GM21423 (cell line): Measurements from ENCODE around the gene TDP2.
"Not testable (repeated sequence)": the region's sequence is repeated elsewhere in the genome, so short reads cannot be mapped to it uniquely, and the experiment has no call there.

Experiments used
- ATAC-seq: cut with Tn5 transposase; IDR thresholded peaks from one replicate; pipeline ENCODE4 v1.9.1; 2021; ENCODE audit warnings: mild to moderate bottlenecking, moderate library complexity; ENCODE audit not compliant: unreplicated experiment

TDP2 gene, protein sequence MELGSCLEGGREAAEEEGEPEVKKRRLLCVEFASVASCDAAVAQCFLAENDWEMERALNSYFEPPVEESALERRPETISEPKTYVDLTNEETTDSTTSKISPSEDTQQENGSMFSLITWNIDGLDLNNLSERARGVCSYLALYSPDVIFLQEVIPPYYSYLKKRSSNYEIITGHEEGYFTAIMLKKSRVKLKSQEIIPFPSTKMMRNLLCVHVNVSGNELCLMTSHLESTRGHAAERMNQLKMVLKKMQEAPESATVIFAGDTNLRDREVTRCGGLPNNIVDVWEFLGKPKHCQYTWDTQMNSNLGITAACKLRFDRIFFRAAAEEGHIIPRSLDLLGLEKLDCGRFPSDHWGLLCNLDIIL

DNA sequence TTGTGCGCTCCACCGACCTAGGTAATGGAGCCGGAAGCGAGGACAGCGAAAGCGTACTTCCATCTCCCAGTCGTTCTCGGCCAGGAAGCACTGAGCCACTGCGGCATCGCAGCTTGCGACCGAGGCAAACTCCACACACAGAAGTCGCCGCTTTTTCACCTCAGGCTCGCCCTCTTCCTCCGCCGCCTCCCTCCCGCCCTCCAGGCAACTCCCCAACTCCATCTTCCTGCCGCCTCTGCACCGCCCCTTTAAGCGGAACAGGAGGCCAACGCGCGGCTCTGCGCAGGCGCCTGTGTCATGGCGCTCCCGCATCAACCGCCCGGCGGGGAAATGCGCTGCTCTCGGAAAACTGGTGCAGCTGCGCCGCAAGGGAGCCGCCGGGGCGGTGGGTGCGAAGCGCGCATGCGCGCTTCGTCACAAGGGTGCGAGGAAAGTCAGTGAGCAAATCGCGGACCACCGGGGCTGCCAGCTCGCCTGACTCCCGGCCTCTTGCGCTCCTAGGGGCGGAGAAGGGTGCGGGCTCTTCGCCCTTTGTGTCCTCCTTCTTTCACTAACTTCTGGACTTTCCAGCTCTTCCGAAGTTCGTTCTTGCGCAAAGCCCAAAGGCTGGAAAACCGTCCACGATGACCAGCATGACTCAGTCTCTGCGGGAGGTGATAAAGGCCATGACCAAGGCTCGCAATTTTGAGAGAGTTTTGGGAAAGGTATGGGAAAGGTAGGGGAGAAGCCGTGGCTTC, at the start of gene TDP2, which contains the start of gene ACOT13:
TDP2 (minus strand) TSS at position 259 of the 737 bp plus-strand sequence; CDS start at position 222, 37 bp downstream.
ACOT13 (plus strand) TSS at position 437 of the 737 bp plus-strand sequence; CDS start at position 624, 187 bp downstream.
- peak; percentile 95 for ATAC-seq

DNA sequence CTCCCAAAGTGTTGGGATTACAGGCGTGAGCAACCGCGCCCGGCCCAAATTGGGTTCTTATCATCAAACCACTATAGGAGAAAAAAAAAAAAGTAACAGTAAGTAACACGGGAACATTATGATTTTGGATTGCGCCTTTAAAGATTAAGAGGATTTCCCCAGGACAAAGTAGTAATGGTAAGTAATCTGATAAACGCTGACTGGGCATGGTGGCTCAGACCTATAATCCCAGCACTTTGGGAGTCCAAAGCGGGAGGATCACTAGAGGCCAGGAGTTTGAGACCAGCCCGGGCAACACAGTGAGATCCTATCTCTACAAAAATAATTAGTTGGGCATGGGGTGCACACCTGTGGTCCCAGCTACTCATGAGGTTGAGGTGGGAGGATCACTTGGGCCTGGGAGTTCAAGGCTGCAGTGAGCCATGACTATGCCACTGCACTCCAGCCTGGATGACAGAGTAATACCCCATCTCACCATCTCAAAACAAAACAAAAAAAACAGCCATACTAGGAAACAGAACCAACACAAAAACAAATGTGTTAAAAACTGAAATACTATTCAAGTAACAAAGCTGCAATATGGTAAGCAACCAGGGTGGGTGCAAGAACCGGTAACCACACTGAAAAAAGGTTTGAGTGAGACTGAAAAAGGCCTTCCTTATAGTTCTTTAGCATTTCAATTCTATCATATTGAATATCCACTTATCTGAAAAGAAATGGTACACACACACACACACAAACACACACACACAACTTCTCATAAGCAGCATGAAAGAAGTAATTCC, 44.0 kb upstream of the TDP2 start:
- ATAC-seq, result no peak

DNA sequence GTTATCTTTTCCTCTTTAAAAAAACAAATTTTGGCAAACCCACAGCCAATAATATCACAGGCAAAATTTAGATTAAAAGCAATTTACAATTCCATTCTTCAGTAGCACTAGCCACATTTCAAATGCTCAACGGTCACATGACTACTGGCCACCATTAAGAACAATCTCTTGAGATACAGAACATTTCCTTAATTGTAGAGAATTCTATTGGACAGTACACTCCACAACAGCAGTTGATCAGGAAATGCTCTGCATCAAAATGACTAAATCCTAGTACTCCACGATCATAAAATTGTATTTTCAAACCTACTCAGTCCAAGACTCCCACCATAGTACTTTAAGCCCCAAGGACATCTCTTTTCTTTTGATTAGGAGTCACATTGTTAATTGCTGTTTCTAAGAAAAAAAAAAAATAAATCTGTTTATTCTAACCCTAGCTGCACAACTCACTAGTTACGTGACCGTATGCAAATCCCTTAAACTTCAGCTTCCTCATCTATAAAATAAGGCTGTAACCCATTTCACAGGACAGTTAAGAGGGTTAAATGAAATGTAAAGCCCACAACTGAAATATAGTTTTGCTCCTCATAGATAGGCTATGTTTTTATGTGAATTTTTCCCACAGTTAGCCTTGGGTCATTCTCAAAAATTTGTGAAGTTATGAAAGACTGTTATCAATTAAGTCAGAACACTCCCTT, 42.5 kb upstream of the TDP2 start:
- ATAC-seq, result no peak

DNA sequence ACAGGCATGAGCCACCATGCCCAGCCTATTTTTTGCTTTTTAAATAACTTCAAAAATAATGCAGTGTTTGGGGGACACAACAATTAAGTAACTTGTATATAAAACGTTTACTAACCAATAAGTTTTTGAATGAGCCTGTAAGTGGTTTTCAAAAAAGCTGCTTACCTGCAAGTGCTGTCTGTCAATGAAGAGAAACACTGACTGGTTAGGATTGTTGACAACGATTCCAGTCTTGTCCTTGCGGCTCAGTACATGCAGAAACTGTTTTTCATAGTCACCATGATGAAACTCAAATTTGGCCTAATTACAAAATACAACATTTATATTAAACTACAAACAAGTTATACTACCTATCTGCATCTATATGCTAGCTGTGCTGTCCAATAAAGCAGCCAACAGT, 41.9 kb upstream of the TDP2 start:
- no peak for ATAC-seq

DNA sequence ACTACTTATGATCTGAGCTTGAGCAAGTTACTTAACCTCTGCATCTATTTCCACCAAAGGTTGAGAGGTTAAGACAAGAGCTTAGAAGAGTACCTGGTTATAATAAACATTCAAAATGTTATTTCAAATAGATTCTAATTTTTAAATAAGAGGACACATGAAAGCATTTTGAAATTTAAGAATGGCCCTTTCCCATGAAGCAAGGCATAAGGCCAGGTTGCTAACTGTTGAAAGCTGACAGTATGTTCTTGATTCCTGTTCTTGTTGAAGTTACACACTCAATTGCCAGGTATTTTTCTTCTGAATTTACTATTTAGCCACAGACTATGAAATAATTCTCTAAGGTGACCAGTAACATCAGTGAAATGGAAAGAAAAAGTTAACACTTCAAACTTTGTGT, 37.8 kb upstream of the TDP2 start:
- no peak for ATAC-seq

DNA sequence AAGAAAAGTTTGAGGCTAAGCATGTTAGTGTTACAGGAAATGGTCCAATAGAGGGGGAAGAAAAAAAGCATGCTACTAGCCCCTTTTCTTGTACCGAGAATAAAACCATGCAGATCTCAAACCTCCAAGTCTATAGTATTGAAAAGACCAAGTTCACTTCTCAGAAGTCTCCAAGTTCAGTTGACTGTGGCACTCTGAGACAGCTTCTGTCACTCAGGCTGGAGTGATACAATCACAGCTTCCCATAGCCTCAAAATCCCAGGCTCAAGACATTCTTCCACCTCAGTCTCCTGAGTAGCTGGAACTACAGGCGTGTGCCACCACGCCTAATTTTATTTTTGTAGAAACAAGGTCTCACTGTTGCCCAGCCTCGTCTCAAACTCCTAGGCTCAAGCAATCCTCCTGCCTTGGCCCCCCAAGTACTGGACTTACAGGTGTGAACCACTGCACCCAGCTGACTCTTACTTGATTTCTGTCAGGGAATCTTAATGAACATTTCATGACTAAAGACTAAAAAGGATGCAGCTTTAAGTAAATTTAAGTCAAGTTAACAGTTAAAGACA, 36.1 kb upstream of the TDP2 start:
- no peak for ATAC-seq

DNA sequence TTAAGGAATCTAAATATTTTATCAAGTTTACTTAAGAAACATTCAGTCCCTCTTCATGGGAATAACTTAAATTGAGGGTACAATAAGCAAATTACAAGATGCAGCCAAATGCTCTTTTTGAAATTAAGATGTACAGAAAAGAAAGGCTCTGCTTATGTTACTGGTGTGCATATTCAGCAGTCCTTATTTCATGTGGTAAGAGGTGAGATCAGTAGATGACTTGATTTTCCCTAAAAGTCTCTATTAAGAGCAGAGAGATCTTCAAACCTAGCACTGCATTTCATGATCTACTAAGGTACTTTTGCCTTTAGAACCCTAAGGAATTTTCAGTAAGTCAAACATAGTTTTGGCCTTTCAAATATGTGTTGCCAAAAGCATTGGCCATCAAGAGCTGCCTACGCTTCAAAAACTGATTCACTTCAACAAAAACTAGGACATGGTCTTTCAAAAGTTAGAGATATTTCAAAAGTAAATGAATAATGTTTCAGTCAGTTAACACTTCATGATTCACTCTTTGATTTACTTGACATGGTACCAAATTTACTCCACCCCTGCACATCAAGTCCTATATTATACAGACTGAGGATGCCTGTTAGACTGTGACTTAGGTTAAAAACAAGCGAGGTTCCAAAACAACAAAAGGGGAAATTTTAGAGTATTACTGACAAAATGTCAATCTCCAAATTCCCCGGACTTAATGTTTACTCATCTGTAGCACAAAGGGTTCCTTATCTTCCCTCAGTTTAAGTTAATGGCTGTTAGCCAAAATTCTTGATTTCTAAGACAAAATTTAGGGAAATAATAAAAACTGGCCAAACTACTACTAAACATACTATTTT, 33.0 kb upstream of the TDP2 start:
- no peak for ATAC-seq

DNA sequence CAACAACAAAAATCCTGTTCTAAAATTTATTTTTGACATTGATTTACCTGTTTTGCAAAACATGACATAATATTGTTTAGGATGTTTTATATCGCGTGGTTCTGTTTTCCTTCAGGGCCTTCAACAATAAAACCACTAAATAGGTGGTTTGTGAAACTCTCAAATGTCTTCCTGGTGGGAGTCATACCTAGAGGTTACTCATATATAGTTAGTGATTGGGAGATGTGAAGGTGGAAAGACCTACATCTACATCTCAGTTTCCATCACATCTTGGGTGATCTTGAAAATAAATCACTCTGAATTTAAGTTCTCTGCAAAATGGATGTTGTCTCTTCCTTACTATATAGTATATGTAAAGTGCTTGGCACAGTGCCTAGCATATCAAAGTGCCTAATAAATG, 29.4 kb upstream of the TDP2 start:
- no peak for ATAC-seq

DNA sequence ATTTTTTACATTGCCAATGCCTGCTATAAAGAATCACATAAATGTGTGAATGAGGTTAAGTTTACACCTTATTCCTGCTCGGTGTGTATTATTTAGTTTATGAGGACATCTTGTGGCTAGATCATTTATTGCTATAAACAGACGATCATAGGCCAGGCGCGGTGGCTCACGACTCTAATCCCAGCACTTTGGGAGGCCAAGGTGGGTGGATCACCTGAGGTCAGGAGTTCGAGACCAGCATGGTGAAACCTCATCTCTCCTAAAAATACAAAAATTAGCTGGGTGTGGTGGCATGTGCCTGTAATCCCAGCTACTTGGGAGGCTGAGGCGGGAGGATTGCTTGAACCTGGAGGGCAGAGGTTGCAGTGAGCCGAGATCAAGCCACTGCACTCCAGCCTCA, 28.9 kb upstream of the TDP2 start:
- not testable (repeated sequence) for ATAC-seq

DNA sequence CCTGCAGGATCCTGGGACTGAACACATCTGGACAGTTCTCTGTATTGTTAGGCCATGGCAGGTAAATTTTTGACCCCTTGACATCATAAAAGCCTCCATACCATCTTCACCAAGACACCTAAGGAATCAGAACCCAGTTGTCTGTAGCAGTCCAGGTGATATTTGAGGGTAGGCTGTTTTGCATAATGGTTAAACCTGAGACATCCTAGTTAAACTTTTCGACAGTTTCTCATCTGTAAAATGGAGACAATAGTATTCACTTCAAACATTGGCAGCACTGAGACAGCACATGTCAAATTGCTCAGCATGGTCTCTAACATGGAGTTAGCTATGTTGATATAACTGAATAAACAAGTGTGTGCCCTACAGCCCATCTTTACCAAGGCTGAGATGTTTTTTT, 27.5 kb upstream of the TDP2 start:
- ATAC-seq, result peak; percentile 55

DNA sequence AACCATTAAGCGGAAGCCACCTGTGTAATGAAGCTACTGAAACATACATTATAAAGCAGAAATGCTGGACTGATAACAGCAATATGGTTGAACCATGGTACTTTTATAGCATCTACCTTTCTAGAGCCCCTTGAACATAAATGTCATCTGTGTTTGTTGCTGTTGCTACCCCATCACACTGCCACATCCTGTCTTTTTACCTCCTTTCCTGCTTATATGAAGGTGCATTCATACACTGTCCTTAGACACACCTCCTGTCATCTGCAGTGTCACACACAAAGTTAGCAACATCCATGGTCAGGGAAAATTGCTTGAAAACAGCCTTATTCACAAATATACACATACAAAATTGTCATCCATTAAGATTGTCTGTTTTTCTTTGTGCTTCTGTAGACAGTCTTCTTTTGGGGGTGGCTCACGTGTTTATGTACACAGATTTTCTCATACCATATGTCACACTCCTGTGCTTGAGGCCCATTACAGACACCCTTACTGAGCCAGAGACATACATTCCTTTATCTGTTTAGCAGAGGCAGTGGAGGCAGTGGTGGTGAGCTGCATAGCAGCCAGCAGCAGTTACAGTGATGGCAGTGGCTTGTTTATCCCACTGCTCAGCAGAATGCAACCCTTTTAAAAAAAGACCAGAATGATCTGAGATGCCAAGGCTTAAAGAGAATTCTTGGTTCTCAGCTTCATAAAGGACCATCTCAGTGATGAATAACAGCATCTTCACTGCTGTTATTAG, 26.3 kb upstream of the TDP2 start:
- ATAC-seq, result no peak

DNA sequence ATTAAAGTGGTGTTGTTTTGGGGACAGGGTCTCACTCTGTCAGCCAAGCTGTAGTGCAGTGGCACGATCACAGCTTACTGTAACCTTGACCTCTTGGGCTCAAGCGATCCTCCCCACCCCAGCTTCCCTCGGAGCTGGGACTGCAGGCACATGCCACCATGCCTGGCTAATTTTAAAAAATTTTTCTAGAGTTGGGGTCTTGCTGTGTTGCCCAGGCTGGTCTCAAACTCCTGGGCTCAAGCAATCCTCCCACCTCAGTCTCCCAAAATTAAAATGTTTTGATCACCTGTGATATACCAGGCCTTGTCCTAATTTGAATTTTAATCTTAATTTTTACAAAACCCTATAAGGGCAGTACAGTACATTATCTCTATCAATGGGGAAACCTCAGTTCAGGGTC, 25.7 kb upstream of the TDP2 start:
- no peak for ATAC-seq

DNA sequence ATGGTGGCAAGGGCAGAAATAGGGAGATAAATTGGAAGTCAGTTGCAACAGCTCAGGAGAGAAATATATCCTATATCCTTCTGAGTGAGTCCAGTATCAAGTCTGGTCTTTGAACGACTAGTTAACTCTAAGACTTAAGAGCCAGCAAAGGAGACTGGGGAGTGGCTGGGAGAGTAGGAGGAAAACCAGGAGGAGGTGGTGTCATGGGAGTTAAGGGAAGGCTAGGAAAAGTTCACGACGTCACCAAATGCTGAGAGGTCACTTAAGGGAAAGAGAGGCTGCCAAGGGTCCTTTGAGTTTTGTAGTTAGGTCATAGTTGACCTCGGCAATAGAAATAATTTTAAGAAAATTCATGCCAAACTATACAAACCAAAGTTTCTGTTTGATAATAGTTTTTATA, 25.3 kb upstream of the TDP2 start:
- no peak for ATAC-seq

DNA sequence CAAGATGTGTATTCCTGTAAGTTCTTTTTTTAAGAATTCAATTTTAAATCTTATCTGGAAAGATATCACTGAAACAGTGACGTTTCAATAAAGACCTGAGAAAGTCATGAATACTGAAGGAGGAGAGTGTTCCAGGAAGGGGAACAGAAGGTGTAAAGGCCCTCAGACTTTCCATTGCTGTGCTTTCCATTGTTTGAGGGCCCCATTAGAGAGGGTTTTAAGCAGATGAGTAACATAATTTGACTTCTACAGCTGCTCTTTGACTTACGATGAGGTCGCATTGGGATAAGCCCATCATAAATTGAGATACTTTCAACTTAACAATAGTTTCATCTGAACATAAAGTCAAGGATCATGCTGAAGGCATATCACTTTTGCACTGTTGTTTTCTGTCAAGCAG, 24.9 kb upstream of the TDP2 start:
- ATAC-seq, result no peak

DNA sequence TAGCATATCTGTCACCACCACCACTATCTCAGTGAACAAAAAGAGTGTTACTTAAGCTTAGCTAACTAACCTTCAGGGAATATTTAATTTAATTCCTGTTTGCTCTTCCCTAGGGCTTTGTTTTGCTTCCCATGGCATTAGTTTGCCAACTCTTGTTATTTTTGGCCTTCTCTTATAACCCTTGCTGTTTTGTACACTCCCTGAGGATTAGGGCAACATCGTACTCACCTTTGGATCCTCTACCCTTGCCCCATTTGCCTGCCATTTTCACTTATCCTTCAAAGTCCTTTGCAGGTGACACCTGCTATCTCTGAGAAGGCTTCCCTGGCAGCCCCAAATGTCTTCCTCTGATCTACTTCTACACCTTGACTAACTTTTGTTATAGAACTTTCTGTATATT, 23.9 kb upstream of the TDP2 start:
- ATAC-seq, result no peak

DNA sequence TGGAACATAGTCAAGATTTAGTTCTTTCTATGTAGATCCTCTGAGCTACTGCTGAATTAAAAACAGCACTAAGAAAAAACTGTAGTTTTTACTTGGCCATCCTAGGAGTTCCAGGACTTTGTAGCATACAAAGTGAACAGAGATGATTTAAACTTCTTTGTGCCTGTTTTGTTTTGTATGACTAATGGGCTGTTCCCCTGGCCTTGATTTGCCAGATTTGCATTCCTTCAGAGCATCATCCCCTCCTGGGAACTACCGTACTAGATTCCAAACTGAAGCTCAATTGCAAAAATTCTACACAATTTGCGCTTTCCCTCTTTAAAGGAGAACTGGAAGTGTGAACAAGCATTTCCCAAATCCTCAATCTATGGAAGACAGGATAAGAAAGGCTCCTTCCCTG, 23.3 kb upstream of the TDP2 start:
- ATAC-seq, result no peak

DNA sequence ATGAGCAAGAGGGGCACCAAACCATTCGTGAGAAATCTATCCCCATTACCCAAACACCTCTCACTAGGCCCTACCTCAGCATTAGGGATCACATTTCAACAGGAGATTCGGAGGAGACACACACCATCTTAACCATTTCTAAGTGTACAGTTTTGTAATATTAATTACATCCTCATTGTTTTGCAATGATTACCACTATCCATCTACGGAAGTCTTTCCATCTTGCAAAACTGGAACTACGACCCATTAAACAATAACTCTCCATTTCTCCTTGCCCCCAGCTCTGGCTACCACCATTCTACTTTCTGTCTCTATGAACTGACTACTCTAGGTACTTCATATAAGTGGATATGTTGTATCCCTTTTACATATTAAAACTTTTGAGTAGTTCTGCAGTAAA, 20.2 kb upstream of the TDP2 start:
- no peak for ATAC-seq

DNA sequence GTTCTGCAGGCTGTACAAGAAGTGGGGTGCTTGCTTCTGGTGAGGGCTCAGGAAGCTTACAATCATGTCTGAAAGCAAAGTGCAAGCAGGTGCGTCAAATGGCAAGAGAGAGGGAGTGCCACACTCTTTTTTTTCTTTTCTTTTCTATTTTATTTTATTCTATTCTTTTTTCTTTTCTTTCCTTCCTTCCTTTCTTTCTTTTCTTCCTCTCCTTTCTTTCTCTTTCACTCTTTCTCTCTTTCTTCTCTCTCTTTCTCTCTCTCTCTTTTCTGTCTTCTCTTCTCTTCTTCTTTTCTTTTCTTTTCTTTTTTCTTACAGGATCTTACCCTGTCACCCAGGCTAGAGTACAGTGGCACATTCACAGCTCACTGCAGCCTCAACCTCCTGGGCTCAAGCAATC, 19.7 kb upstream of the TDP2 start:
- no peak for ATAC-seq
